GM19099 (cell line): ENCODE data around the gene CYBA.

Experiments used
- POLR2A ChIP-seq: IDR thresholded peaks from 3 replicates; pipeline ENCODE4 v1.6.1; 2011; ENCODE audit warnings: low read depth; ENCODE audit not compliant: insufficient read length; ENCODE audit errors: extremely low read depth

CYBA gene

GRCh38 chr16:88658714-88659113 lies 7.9 kb upstream of the CYBA start:
- TF ChIP-seq POLR2A = no peak

GRCh38 chr16:88657371-88657770 lies 6.5 kb upstream of the CYBA start:
- no peak for TF ChIP-seq POLR2A

- no peak for TF ChIP-seq POLR2A
Observed at GRCh38 chr16:88656291-88656980, 5.6 kb upstream of the CYBA start.

GRCh38 chr16:88655733-88656281 lies 5.0 kb upstream of the CYBA start:
- no peak for TF ChIP-seq POLR2A

GRCh38 chr16:88655053-88655732 lies 4.3 kb upstream of the CYBA start:
- TF ChIP-seq POLR2A = no peak

- no peak for TF ChIP-seq POLR2A
Observed at GRCh38 chr16:88654363-88655052, 3.7 kb upstream of the CYBA start.

- no peak for TF ChIP-seq POLR2A
Observed at GRCh38 chr16:88653596-88654362, 2.9 kb upstream of the CYBA start.

- TF ChIP-seq POLR2A = no peak
Observed at GRCh38 chr16:88653101-88653500, 2.2 kb upstream of the CYBA start.

- TF ChIP-seq POLR2A = no peak
Observed at GRCh38 chr16:88652762-88653063, 1.9 kb upstream of the CYBA start.

GRCh38 chr16:88651989-88652761 lies 1.3 kb upstream of the CYBA start:
- TF ChIP-seq POLR2A = no peak

- peak; percentile 66 for TF ChIP-seq POLR2A
Observed at GRCh38 chr16:88651276-88651988, 579 bp upstream of the CYBA start.

- no peak for TF ChIP-seq POLR2A
Observed at GRCh38 chr16:88649924-88650748, 717 bp downstream of the CYBA start.
